Smooth muscle cell (in vitro differentiated cells): Measurements from ENCODE around the gene OR6J1. TPM values are rescaled to one million over a fixed set of nuclear protein-coding genes. Genes with fewer than 3 reads are reported as not detected.
"Not testable (repeated sequence)": the region's sequence is repeated elsewhere in the genome, so short reads cannot be mapped to it uniquely, and the experiment has no call there.

Source experiments
- DNase-seq: peaks from one replicate; lab custom pipeline; 2025; ENCODE audit not compliant: unreplicated experiment; lab: John Stamatoyannopoulos, UW
- H2AFZ ChIP-seq: fragments of 200-600 bp; sonication (generic); 2 replicates; pipeline ENCODE4 v1.6.0; 2016; ENCODE audit warnings: antibody characterized with exemption, low read depth, mild to moderate bottlenecking
- H3F3A ChIP-seq: fragments of 200-600 bp; sonication (generic); 2 replicates; pipeline ENCODE4 v1.6.0; 2017; ENCODE audit warnings: antibody characterized with exemption, low read depth
- H3K27ac ChIP-seq: fragments of 200-600 bp; sonication (generic); 2 replicates; pipeline ENCODE4 v1.5.1; 2016; ENCODE audit warnings: low read depth, mild to moderate bottlenecking
- H3K27me3 ChIP-seq: fragments of 200-600 bp; sonication (generic); 2 replicates; pipeline ENCODE4 v1.6.1; 2016; ENCODE audit warnings: low read depth, mild to moderate bottlenecking
- H3K36me3 ChIP-seq: fragments of 200-600 bp; sonication (generic); 2 replicates; pipeline ENCODE4 v1.5.1; 2016; ENCODE audit warnings: low read depth
- H3K4me1 ChIP-seq: fragments of 200-600 bp; sonication (generic); 2 replicates; pipeline ENCODE4 v1.5.1; 2016; ENCODE audit warnings: low read depth
- H3K4me2 ChIP-seq: fragments of 200-600 bp; sonication (generic); 2 replicates; pipeline ENCODE4 v1.6.0; 2016; ENCODE audit warnings: mild to moderate bottlenecking
- H3K4me3 ChIP-seq: fragments of 200-600 bp; sonication (generic); 2 replicates; pipeline ENCODE4 v1.5.1; 2016; ENCODE audit warnings: mild to moderate bottlenecking
- H3K79me2 ChIP-seq: fragments of 200-600 bp; sonication (generic); 2 replicates; pipeline ENCODE4 v1.6.0; 2016; ENCODE audit warnings: low read depth, mild to moderate bottlenecking
- H3K9ac ChIP-seq: fragments of 200-600 bp; sonication (generic); 2 replicates; pipeline ENCODE4 v1.6.0; 2016; ENCODE audit warnings: low read depth
- H3K9me3 ChIP-seq: fragments of 200-600 bp; sonication (generic); replicated peaks from 2 replicates; pipeline ENCODE4 v1.5.1; 2016; ENCODE audit warnings: low read depth
- H4K20me1 ChIP-seq: fragments of 200-600 bp; sonication (generic); 2 replicates; pipeline ENCODE4 v1.6.0; 2016; ENCODE audit warnings: low read depth
- WGBS: methylation state at CpG from one replicate; pipeline ENCODE4 v1.1.7; 2016; ENCODE audit warnings: low lambda C conversion rate; 5-methylcytosine and 5-hydroxymethylcytosine counted together
- polyA plus RNA-seq: library from polyadenylated mRNA; unstranded; fragments of >200 nt; fragmentation: Nextera tagmentation; extraction: Ambion mirVana; gene quantifications from 2 replicates; pipeline ENCODE4 v1.2.1, GENCODE V29; 2016
- total RNA-seq: library from RNA; depleted of rRNA; stranded (reverse); fragments of >200 nt; gene quantifications from 2 replicates; pipeline ENCODE4 v1.2.3, GENCODE V29; 2014
- TF ChIP-seq, protein P1 (sequence below): fragments of 200-600 bp; sonication (generic); IDR thresholded peaks from 2 replicates; pipeline ENCODE4 v1.5.1; 2017; ENCODE audit warnings: borderline replicate concordance, mild to moderate bottlenecking, antibody characterized with exemption; ENCODE audit not compliant: insufficient read depth, poor library complexity, severe bottlenecking

OR6J1 gene
- total and polyA plus RNA-seq, 2 experiments from 2014 or later = not detected

DNA sequence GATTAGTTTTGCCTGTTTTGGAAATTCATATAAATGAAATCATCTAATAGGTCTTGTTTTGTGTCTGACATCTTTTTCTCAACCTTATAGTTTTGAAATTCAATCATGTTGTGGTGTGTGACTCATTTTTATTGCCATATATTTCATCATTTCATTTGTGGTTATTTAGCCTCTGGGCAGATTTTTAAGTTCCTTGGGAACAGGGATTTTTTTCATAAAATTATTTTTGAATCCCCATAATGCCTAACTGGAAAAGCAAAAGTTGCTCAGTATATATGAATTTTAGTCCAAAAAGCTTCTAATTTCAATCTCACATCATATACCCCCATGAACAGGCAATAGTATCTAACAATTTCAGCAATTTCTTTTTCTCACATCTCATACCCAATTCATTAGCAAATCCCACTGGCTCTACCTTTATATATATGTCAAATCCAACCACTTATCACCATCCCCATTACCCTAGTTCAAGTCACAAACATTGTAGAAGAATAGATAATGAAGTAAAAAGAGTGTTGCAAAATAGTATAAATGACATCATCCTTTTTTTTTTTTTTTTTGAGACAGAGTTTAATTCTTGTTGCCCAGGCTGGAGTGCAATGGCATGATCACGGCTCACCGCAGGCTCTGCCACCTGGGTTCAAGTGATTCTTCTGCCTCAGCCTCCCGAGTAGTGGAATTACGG, 2.6 kb upstream of the OR6J1 start:
- H3K27me3 ChIP-seq = no peaks in the 10 kb centered on the region
- WGBS = 88% methylated on average over 4 of the region's 4 CpGs
- H4K20me1 ChIP-seq = no peaks in the 10 kb centered on the region
- H3K36me3 ChIP-seq = no peaks in the 10 kb centered on the region
- no peaks in the 10 kb centered on the region for H3K79me2 ChIP-seq
- H3K4me2 ChIP-seq = peak overlapping the region; percentile 21
- no peak overlapping the region for H2AFZ ChIP-seq
- H3K4me1 ChIP-seq = no peaks in the 10 kb centered on the region
- H3F3A ChIP-seq = no peaks in the 10 kb centered on the region
- H3K27ac ChIP-seq = peak overlapping the region; percentile 81
- DNase-seq = no peak
- no peak overlapping the region for H3K9ac ChIP-seq
- H3K4me3 ChIP-seq = no peak overlapping the region
- TF ChIP-seq, protein P1, sequence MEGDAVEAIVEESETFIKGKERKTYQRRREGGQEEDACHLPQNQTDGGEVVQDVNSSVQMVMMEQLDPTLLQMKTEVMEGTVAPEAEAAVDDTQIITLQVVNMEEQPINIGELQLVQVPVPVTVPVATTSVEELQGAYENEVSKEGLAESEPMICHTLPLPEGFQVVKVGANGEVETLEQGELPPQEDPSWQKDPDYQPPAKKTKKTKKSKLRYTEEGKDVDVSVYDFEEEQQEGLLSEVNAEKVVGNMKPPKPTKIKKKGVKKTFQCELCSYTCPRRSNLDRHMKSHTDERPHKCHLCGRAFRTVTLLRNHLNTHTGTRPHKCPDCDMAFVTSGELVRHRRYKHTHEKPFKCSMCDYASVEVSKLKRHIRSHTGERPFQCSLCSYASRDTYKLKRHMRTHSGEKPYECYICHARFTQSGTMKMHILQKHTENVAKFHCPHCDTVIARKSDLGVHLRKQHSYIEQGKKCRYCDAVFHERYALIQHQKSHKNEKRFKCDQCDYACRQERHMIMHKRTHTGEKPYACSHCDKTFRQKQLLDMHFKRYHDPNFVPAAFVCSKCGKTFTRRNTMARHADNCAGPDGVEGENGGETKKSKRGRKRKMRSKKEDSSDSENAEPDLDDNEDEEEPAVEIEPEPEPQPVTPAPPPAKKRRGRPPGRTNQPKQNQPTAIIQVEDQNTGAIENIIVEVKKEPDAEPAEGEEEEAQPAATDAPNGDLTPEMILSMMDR = no peak
- no peaks in the 10 kb centered on the region for H3K9me3 ChIP-seq

DNA sequence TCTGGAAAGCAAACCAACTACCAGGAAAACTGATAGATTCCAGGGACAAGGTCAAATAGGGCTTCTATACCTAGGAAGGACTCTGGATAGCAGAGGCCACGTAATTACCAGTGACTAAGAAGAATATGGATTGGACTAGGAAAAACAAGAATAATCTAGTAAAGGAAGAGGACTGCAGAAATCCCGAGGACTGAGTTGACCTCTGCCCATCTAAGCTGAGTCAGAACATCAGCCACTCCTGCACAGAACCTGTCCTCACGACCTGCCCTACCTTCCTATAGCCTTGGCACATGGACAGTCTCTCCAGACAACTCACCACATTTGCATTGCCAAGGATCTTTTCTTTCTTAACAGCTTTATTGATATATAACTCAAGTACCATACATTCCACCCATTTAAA, 2.3 kb downstream of the OR6J1 start:
- Histone ChIP-seq H3K9me3 (no peaks in the 10 kb centered on the region), H3K4me3 (no peak overlapping the region), H3K36me3 (no peaks in the 10 kb centered on the region), H2AFZ (no peak overlapping the region), H4K20me1 (no peaks in the 10 kb centered on the region), H3K27ac (no peak overlapping the region), H3K4me1 (no peaks in the 10 kb centered on the region), H3K4me2 (no peak overlapping the region), H3K79me2 (no peaks in the 10 kb centered on the region), H3K27me3 (no peaks in the 10 kb centered on the region), H3F3A (no peaks in the 10 kb centered on the region), H3K9ac (no peak overlapping the region)
- TF ChIP-seq, protein P1 = no peak
- no peak for DNase-seq
- WGBS = 59% methylated on average over 3 of the region's 3 CpGs

DNA sequence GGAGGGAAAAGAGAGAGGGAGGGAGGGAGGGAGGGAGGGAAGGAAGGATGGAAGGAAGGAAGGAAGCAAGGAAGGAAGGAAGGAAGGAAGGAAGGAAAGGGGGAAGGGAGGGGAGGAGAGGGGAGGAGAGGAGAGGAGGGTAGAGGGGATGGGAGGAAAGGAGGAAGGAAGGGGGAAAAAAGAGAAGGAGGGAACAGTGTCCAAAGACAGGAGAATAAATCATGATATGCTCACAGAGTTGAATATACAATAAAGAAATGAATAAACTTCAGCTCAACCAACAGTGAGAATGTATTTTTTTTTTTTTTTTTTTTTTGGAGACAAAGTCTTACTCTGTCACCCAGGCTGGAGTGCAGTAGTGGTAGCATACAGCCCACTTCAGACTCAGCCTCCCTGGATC, 4.0 kb downstream of the OR6J1 start:
- Histone ChIP-seq H3K27me3 (no peaks in the 10 kb centered on the region), H4K20me1 (no peaks in the 10 kb centered on the region), H3F3A (no peaks in the 10 kb centered on the region), H2AFZ (no peak overlapping the region), H3K4me3 (no peak overlapping the region), H3K9me3 (no peaks in the 10 kb centered on the region), H3K36me3 (no peaks in the 10 kb centered on the region), H3K79me2 (no peaks in the 10 kb centered on the region), H3K4me2 (no peak overlapping the region), H3K9ac (no peak overlapping the region), H3K27ac (no peak overlapping the region), H3K4me1 (no peaks in the 10 kb centered on the region)
- no peak for DNase-seq
- TF ChIP-seq, protein P1 = no peak

DNA sequence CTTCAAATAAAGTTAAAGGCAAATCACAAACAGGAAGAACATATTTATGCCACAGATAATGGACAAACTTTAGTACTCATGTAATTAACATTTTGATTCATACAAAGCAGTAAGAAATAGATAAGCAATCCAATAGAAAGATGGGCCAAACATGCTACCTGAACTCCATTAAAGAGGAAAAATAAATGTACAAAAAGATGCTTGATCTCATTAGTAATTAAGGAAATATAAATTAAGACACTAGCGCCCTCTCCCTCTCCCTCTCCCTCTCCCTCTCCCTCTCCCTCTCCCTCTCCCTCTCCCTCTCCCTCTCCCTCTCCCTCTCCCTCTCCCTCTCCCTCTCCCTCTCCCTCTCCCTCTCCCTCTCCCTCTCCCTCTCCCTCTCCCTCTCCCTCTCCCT, 8.2 kb downstream of the OR6J1 start:
- H3K79me2 ChIP-seq, H3K9ac ChIP-seq, H3K27ac ChIP-seq, H3K4me2 ChIP-seq, H3K36me3 ChIP-seq, H3K27me3 ChIP-seq, H3K4me3 ChIP-seq, H3F3A ChIP-seq, H2AFZ ChIP-seq, H3K9me3 ChIP-seq, H3K4me1 ChIP-seq, H4K20me1 ChIP-seq, DNase-seq: not testable (repeated sequence)
- WGBS = 80% methylated on average over 1 of the region's 1 CpG
